Cardiac muscle cell (in vitro differentiated cells and primary cell): ENCODE measurements around the gene ASPRV1. TPM values are rescaled to one million over a fixed set of nuclear protein-coding genes. Genes with fewer than 3 reads are reported as not detected.

ENCODE experiments used
- DNase-seq, 2 donors: peaks; one replicate each; pipeline versions ENCODE4 v3.0.0 to v3.0.0-alpha.2; 2010 to 2017; ENCODE audit warnings: low read depth in 1 of 2, low spot score in 1 of 2
- H3K27ac ChIP-seq: fragments of 200-600 bp; sonication (generic); 2 replicates; pipeline ENCODE4 v1.5.1; 2016
- H3K27me3 ChIP-seq: fragments of 200-600 bp; sonication (generic); 2 replicates; pipeline ENCODE4 v1.6.0; 2016; ENCODE audit warnings: control low read depth
- H3K36me3 ChIP-seq: fragments of 200-600 bp; sonication (generic); 2 replicates; pipeline ENCODE4 v1.5.1; 2016; ENCODE audit warnings: control low read depth
- H3K4me1 ChIP-seq: fragments of 200-600 bp; sonication (generic); 2 replicates; pipeline ENCODE4 v1.8.1; 2017; ENCODE audit warnings: low read depth, mild to moderate bottlenecking, mixed run types
- H3K4me3 ChIP-seq: fragments of 200-600 bp; sonication (generic); 2 replicates; pipeline ENCODE4 v1.5.1; 2016; ENCODE audit warnings: mild to moderate bottlenecking
- H3K9me3 ChIP-seq: fragments of 200-600 bp; sonication (generic); 2 replicates; pipeline ENCODE4 v1.5.1; 2017; ENCODE audit warnings: low read depth, mild to moderate bottlenecking, control low read depth
- polyA plus RNA-seq: library from polyadenylated mRNA; unstranded; fragments of >200 nt; fragmentation: Nextera tagmentation; extraction: Ambion mirVana; gene quantifications from 2 replicates; pipeline ENCODE4 v1.2.1, GENCODE V29; 2016
- total RNA-seq: library from RNA; depleted of rRNA; stranded (reverse); fragments of >200 nt; gene quantifications from 2 replicates; pipeline ENCODE4 v1.2.3, GENCODE V29; 2016
- TF ChIP-seq, protein P1 (sequence below): IDR thresholded peaks from 2 replicates; pipeline ENCODE4 v1.5.1; 2012; ENCODE audit warnings: low read depth, mild to moderate bottlenecking, low read length

The ASPRV1 gene
- total and polyA plus RNA-seq, 2 experiments from 2014 or later = 3.8 to 4.2 TPM

DNA sequence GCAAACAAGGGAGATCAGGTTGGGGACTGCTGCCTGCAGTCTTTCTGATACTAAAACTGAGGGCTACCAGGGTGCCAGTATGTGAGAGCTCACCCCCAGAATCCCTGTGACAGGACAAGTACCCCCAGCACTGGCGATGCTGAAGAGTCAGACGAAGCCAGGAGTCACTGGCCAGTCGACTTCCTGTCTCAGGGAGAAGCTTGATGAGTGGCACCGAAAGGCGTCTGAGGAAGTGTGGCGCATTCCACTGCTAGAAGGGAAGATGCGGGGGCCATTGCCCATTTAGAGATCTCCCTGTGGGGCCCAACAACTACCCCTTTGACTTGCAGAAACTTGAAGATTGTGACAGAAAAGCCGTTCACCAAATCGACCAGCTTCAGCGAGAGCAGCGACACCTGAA lies 24.5 kb downstream of the ASPRV1 start:
- Histone ChIP-seq H3K27me3 (no peaks in the 10 kb centered on the region), H3K27ac (no peak overlapping the region), H3K9me3 (no peaks in the 10 kb centered on the region), H3K4me1 (no peaks in the 10 kb centered on the region), H3K4me3 (no peak overlapping the region), H3K36me3 (peaks cover 14% of the 10 kb centered on the region)
- TF ChIP-seq, protein P1, sequence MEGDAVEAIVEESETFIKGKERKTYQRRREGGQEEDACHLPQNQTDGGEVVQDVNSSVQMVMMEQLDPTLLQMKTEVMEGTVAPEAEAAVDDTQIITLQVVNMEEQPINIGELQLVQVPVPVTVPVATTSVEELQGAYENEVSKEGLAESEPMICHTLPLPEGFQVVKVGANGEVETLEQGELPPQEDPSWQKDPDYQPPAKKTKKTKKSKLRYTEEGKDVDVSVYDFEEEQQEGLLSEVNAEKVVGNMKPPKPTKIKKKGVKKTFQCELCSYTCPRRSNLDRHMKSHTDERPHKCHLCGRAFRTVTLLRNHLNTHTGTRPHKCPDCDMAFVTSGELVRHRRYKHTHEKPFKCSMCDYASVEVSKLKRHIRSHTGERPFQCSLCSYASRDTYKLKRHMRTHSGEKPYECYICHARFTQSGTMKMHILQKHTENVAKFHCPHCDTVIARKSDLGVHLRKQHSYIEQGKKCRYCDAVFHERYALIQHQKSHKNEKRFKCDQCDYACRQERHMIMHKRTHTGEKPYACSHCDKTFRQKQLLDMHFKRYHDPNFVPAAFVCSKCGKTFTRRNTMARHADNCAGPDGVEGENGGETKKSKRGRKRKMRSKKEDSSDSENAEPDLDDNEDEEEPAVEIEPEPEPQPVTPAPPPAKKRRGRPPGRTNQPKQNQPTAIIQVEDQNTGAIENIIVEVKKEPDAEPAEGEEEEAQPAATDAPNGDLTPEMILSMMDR = no peak
- no peak for DNase-seq

DNA sequence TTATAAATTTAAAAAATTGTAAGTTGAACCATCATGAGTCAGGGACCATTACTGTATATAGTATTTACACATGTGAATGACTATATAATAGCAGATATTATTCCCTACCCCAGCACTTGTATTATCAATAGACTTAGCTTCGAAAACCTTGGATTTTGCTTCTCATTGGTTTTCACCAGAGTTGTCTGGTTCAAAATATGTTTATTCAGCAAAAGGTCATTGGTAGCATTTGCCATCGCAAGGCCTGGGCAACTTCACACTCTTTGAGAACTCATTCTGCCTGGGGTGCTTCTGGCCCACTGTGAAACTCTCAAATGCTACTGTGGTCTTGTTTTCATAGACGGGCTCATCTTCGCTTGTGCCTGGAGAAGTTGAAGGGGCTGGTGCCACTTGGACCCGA lies 26.4 kb downstream of the ASPRV1 start:
- no peak overlapping the region for H3K27ac ChIP-seq
- peaks cover 14% of the 10 kb centered on the region for H3K36me3 ChIP-seq
- no peaks in the 10 kb centered on the region for H3K4me1 ChIP-seq
- no peak for DNase-seq
- H3K4me3 ChIP-seq = no peak overlapping the region
- H3K9me3 ChIP-seq = no peaks in the 10 kb centered on the region
- TF ChIP-seq, protein P1 = no peak
- H3K27me3 ChIP-seq = no peaks in the 10 kb centered on the region

GRCh38 chr2:69934614-69934908 lies 26.9 kb downstream of the ASPRV1 start:
- Histone ChIP-seq H3K36me3 (peaks cover 14% of the 10 kb centered on the region), H3K27me3 (no peaks in the 10 kb centered on the region), H3K9me3 (no peaks in the 10 kb centered on the region), H3K27ac (no peak overlapping the region), H3K4me1 (no peaks in the 10 kb centered on the region), H3K4me3 (no peak overlapping the region)
- TF ChIP-seq, protein P1 = no peak
- no peak for DNase-seq

DNA sequence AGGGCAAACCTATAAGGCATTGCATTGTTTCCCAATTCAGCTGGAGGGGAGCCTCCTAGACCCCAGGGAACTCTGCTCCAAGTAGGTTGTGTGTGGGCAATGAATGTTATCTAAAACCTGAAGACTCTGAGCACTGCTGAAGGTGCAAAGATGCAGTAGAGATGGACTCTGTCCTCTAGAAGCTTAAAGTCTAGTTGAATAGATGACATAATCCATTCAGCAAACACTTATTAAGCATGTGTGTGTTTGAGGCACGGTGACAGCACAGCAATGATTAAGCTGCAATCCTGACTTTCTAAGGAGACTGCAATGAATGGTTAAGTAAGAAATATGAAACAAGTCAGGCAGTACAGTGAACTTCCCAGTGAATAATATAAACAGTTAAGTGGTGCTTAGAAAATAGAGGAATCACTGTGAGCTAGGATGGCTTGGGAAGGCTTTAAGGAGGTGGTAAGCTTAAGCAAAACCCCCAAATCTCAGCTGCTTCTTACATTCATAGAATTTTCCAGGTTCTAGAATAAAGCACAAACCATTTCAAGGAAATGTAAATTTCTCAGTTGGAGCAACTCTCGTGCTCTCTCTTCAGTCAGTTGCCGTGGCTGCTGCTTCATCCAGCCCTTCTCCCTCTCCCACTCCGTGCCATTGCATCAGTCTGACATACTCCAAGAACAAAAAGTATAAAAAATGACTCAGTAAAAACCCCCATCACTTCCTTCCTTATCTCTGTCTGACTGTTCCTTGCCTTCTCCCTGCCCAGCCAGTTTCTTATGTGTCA lies 27.4 kb downstream of the ASPRV1 start:
- H3K27me3 ChIP-seq = no peaks in the 10 kb centered on the region
- H3K4me3 ChIP-seq = no peak overlapping the region
- no peaks in the 10 kb centered on the region for H3K4me1 ChIP-seq
- no peak overlapping the region for H3K27ac ChIP-seq
- TF ChIP-seq, protein P1 = no peak
- peaks cover 12% of the 10 kb centered on the region for H3K36me3 ChIP-seq
- peak in 1 of 2 donors; percentile 95 for DNase-seq
- H3K9me3 ChIP-seq = no peaks in the 10 kb centered on the region

DNA sequence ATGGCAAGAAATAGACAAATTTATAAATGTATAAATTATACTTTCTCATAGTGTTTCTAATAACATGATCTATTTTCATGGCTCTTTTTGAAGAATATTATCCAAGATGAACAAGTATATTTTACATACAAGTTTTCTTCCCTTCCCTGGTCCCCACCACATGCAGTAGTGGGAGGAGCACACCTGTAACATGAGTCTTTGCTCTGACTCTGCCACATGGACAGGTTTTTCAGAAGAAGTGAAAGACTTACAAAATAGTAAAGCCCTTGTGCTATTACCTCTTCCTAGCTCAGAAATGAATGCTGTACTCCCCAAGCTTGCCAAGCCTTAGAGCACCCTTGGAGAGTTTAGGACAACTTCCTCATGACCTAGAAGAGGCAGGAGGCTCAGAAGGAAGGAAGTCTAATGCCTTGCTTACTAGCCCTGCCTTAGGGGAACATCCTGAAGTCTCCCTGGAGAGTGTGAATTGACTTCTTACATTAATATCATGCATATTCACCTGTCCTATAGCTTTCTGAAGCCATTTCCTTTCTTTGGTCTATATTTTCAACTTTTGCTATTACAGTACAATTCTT lies 28.1 kb downstream of the ASPRV1 start:
- no peak overlapping the region for H3K4me3 ChIP-seq
- no peak overlapping the region for H3K27ac ChIP-seq
- TF ChIP-seq, protein P1 = no peak

More for the DNA sequence above, 28.1 kb downstream of the ASPRV1 start:
- H3K36me3 ChIP-seq = peaks cover 7% of the 10 kb centered on the region
- DNase-seq = no peak
- H3K4me1 ChIP-seq = no peaks in the 10 kb centered on the region
- no peaks in the 10 kb centered on the region for H3K9me3 ChIP-seq
- no peaks in the 10 kb centered on the region for H3K27me3 ChIP-seq
